Measurements from ENCODE around the gene ZAR1.

DNA sequence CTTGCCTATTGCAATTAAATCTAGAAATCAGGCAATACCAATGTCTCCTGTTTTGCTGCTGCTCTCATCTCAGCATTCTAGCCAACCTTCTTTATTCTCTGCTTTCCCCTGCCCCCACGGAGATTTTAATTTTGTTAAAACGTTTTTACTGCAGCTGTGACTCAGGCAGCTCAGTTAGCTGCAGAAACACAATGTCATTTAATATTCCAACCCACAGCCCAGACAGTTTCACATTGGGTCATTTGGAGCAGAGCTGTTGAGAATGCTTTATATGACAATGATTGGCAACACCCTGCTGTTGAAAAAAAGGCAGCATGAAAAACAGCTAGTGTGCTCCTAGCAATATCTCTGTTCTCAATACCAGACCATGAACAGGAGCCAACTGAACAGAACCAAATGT, 19.5 kb upstream of the ZAR1 start:
- TF ChIP-seq EZH2phosphoT487 (IDR thresholded peaks at IDR 0.05; ENCODE audit: insufficient read depth, low read depth) (no peak), EZH2 (IDR thresholded peaks at IDR 0.05; ENCODE audit: insufficient read depth, poor library complexity, severe bottlenecking) (no peak)
